ENCODE measurements around the gene WNT4.
A peak's percentile ranks its signal among the peaks of the same experiment; 100 is the strongest.

Gene WNT4

DNA sequence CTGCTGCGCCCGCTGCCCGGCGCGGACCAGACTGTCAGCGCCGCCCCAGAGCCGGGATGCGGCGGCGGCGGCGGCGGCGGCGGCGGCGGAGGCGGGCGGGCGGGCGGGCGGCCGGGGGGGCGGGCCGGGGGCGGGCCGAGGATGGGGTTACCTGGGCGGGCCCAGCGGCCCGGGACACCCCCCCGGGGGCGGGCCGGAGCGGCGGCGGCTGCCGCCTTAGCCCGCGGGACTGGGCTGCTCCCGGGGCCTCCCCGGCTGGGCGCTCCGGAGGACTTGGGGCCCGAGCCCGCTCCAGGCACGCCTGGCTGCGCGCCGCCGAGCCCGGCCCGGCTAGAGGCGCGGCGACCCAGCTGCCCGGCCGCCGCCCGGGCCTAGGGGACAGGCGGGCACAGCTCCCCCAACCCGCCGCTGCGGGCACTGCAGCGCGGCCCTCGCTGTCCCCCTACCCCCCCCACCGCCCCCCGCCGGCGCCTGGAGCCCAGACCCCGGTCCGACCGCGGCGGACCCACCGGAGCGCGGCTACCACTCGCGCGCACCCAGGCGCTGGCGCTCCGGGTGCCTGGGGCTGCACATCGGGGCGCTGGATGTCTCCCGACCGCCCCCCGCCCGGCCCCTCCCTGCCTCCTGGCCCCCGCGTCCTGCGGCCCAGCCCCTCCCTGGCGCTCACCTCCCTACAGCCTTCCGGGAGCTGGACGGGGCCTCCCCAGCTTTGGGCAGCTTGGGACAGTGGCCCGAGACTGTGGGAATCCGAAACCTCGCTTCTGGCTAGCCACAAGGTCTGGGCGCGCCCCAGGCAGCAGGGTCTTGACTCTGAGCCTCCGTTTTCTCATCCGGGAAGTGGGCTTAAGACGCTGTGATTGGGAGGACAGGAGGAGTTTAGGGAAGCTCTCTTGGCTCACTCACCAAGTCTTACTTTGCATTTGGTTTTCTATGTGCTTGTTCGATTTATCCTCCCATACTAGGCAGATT lies at the start of gene WNT4:
Gene WNT4, minus strand, starts transcription at position 33 of the 969 bp plus-strand sequence. CDS start 175 bp downstream, outside the sequence.
- peak in 3 of 56 donors; percentile 8 to 33 (median 33) for DNase-seq

GRCh38 chr1:22190731-22191130 lies 47.8 kb upstream of the WNT4 start:
- DNase-seq: no peak

DNA sequence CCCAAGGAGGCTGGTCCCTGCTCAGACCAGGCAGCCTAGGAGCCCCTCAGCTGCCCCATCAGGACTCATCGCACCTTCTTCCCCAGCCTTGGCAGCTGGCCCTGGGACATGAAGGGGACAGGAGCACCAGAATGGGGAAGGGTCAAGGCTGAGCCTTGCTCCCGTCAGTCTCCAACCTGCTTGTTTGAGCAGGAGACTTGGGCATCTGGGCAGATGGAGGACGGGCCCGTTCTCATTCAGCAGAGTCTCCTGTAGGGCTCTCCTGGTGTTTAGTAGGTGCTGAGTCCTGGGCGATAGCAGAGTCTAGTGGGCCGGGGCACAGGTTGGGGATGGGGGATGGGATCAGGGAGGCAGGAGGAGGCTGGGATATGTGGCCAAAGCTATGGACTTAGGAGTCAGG lies 47.4 kb upstream of the WNT4 start:
- no peak for DNase-seq

DNA sequence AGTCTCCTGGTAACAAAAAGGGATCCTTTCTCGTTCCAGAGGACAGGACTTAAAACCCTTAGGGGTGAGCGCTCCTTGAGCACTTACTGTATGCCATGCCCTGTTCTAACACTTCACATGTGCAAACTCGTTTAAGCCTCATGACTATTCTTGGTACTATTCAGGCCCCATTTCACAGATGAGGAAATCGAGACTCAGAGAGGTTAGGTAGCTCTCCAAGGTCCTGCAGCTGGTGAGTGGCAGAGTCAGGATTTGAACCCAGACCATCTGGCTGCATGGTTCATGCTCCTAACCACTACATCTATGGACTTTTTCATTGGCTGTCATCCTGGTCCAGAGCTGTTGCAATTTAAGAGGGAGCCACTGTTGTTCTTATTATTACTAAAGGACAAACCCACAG lies 46.7 kb upstream of the WNT4 start:
- DNase-seq: no peak

- DNase-seq: no peak
Observed at GRCh38 chr1:22188914-22189313, 46.0 kb upstream of the WNT4 start.

GRCh38 chr1:22188436-22188835 lies 45.5 kb upstream of the WNT4 start:
- no peak for DNase-seq

- DNase-seq: no peak
Observed at GRCh38 chr1:22186311-22186710, 43.4 kb upstream of the WNT4 start.

DNA sequence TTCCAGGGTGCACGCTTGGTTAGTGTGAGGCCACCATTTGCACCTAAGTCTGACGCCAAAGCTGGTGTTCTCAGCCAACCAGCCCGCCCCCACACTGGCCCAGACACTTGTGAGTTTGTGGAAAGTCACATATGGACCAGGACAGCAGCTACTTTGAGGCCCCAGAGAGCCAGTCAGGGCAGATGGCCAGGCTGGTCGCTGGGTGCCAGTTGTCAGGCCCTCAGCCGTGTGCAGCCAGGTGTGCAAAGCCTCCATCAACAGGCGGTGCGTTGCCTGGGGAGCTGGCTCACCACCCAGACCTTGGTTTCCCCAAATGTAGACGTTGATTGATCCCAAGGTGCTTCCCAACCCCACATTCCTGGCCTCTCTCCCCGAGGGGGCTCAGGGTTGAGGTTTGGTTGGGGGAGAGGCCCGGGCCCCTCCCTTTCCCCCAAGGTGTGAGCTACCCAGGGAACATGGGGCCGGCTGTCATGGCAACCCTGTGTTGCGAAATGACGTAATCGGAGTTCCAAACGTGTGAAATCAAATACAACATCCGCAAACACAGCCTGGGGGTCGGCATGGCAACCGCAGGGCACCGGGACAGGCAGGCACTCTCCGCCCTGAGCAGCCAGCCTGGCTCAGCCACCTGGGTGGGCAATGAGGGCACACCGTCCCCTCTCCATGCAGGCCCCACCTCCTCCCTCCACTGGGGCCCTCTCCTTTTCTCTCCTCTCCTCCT lies 42.2 kb upstream of the WNT4 start:
- peak in 2 of 56 donors; percentile 5 to 10 for DNase-seq

DNA sequence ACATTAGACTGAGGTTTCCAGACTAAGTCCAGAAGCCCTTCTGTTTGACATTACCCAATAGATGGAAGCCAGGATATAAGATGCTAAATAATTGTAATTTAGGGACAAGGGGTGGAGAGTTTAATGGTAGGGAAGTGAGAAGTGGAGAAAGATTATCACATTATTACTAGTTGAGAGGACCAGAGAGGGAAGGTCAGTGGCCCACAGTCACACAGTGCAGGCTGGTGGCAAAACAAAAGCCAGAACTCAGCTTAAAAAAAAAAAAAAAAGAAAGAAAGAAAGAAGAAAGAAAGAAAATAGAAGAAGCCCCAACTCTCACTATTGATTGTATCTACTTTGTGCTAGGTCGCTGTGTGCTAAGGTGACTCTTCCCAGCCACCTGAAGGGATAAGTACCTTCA lies 41.6 kb upstream of the WNT4 start:
- no peak for DNase-seq

GRCh38 chr1:22182715-22183114 lies 39.8 kb upstream of the WNT4 start:
- DNase-seq: no peak

GRCh38 chr1:22179197-22179803 lies 36.4 kb upstream of the WNT4 start:
- no peak for DNase-seq

DNA sequence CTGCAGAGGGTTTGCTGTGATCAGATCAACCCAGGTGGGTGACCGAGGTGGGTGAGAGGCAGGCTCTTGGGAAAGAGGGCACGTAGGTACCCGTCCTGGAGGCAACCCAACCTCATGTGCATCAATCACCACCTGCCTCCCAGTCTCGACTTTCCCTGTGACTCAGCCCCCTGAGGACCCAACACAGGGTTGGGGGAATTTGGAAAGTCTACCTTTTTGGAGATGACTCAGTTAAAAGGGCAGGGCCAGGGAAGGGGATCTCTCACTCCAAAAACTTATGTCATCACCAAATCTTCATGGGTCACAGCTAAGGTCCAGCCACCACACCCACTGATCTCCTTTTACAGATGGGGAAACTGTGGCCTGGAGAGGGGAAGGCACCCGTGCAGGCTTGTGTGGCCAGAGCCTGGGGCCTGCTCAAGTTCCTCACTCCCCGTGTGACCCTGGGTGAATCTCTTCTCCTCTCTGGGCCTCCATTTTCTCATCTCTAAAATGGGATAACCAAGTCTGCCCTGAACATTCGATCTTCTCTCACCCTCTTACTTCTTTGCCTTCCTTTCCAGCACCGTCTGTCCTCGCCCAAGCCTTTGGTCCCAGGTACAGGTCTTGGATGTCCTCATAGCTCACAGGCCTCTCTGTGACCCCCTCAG lies 34.6 kb upstream of the WNT4 start:
- DNase-seq: no peak

DNA sequence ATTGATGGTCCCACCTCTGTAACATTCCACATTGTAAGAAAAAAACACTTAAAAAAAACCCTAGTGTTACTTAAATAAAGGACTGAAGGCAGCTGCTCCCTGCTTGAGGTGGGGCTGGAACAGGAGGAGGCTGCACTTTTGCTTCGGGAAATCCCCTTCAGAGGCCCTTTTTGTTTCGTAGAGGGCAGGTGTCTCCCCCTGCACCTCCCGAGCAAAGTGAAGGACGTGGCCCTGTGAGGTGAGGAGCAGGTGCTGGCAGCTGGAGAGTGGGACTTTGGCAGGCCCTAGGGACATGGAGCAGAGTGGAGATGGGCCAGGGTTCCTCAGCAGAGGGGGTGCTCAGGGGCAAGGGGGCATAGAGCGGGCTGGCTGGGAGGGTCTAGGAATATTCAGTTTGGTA lies 33.4 kb upstream of the WNT4 start:
- no peak for DNase-seq

GRCh38 chr1:22174446-22175220 lies 31.7 kb upstream of the WNT4 start:
- DNase-seq: no peak

GRCh38 chr1:22171951-22172715 lies 29.2 kb upstream of the WNT4 start:
- no peak for DNase-seq

DNA sequence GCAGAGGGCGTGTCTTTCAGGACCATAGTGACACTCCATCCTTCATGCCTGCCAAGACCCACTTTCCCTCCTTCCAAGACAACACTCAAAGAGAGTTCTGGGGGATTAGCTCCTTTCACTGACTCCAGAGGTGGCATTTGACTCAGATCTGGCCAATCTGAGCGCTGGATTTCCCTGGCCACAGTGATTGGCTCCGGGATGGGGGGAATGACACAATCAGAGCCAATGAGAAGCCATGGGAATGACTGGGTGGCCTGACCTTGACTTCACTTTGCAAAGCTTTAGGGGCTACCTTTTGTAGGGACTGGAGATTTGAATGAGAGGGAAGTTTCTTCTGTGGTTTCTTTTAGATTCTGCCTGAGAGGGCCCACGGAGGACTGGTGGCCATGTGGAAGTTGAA lies 26.9 kb upstream of the WNT4 start:
- no peak for DNase-seq

- DNase-seq: no peak
Observed at GRCh38 chr1:22168412-22168973, 25.6 kb upstream of the WNT4 start.

GRCh38 chr1:22166439-22166838 lies 23.5 kb upstream of the WNT4 start:
- DNase-seq: no peak

All from amygdala (tissue), 56 donors.